ENCODE measurements around the gene FXYD3.
"Not testable (repeated sequence)": the region's sequence is repeated elsewhere in the genome, so short reads cannot be mapped to it uniquely, and the experiment has no call there.

Gene FXYD3

DNA sequence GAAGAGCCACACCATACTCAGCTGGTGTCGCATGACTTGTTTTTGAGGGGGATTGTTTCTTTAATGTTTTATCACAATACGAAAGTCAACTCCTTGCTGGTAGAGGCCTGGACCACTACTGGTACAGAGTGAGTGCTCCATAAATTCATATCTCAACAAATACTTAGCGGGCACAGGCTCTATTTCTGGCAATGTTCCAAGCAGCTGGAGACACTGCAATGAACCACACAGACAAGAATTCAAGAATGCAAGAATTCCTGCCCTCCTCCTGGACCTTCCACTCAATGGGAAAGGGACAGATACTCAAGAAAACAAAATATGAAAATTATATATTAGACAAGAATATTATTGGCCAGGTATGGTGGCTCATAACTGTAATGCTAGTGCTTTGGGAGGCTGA is 33.8 kb downstream of the FXYD3 start:
- no peak overlapping the region for H3K27ac ChIP-seq
- no peak for TF ChIP-seq ZFX (IDR thresholded peaks at IDR 0.05; ENCODE audit: borderline replicate concordance)
- TF ChIP-seq, protein P1, sequence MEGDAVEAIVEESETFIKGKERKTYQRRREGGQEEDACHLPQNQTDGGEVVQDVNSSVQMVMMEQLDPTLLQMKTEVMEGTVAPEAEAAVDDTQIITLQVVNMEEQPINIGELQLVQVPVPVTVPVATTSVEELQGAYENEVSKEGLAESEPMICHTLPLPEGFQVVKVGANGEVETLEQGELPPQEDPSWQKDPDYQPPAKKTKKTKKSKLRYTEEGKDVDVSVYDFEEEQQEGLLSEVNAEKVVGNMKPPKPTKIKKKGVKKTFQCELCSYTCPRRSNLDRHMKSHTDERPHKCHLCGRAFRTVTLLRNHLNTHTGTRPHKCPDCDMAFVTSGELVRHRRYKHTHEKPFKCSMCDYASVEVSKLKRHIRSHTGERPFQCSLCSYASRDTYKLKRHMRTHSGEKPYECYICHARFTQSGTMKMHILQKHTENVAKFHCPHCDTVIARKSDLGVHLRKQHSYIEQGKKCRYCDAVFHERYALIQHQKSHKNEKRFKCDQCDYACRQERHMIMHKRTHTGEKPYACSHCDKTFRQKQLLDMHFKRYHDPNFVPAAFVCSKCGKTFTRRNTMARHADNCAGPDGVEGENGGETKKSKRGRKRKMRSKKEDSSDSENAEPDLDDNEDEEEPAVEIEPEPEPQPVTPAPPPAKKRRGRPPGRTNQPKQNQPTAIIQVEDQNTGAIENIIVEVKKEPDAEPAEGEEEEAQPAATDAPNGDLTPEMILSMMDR (IDR thresholded peaks at IDR 0.05) = no peak

DNA sequence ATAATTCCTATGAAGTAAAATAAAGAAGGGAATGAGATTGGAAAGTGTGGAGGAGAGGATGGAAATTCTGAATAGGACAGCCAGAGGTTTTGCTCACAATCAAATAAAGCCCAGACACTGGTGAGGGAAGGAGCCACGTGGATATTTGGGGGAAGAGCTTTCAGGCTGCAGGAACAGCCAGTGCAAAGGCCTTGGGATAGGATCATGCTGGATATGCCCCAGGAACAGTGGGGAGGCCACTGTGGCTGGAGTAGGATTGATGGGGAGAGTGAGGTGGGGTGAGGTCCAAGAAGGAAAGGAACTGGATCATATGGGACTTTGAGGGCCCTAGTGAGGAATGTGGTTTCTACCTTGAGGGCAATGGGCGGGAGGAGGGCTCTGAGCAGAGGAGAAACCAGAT is 34.8 kb downstream of the FXYD3 start:
- no peak overlapping the region for H3K27ac ChIP-seq
- TF ChIP-seq ZFX (IDR thresholded peaks at IDR 0.05; ENCODE audit: borderline replicate concordance) = no peak
- TF ChIP-seq, protein P1 (IDR thresholded peaks at IDR 0.05) = no peak

DNA sequence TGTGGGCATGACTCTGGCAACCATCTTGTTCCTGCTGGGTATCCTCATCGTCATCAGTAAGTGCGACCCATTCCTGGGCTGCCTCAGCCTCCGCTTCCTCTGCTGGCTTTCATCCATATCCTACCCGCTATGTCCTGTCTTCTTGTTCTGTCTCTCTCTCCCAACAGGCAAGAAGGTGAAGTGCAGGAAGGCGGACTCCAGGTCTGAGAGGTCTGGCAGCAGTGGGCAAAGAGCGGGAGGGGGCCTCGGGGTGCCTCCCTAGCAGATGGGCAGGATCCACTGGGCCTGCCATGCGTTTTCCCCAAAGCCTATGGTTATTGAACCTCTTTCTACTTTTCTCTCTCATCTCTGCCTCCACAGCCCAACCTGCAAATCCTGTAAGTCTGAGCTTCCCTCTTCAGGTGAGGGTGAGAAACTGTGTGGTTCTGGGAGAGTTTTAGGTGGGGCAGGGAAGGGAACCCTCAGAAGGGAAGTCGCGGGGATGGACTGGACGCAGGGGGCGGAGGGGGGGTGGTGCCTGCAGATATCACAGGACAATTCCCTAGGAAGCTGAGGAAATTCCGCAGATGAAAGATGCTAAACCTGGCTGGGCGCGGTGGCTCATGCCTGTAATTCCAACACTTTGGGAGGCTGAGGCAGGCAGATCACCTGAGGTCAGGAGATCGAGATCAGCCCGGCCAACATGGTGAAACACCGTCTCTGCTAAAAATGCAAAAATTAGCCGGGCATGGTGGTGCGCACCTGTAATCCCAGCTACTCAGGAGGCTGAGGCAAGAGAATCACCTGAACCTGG is 35.8 kb downstream of the FXYD3 start:
- TF ChIP-seq ZFX (IDR thresholded peaks at IDR 0.05; ENCODE audit: borderline replicate concordance) = no peak
- TF ChIP-seq, protein P1 (IDR thresholded peaks at IDR 0.05) = no peak
- no peak overlapping the region for H3K27ac ChIP-seq

DNA sequence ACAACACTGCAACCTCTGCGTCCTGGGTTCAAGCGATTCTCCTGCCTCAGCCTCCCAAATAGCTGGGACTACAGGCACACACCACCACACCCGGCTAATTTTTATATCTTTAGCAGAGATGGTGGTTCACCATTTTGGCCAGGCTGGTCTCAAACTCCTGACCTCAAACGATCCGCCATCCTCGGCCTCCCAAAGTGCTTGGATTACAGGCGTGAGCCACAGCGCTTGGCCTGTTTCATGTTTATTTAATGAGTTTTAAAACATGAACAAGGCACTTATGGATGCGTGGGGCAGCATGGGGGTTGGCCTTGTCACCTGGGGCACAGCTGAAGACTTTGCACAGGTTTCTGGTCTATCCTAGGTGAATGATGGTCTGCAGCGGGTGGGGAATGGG is 37.5 kb downstream of the FXYD3 start:
- not testable (repeated sequence) for H3K27ac ChIP-seq

DNA sequence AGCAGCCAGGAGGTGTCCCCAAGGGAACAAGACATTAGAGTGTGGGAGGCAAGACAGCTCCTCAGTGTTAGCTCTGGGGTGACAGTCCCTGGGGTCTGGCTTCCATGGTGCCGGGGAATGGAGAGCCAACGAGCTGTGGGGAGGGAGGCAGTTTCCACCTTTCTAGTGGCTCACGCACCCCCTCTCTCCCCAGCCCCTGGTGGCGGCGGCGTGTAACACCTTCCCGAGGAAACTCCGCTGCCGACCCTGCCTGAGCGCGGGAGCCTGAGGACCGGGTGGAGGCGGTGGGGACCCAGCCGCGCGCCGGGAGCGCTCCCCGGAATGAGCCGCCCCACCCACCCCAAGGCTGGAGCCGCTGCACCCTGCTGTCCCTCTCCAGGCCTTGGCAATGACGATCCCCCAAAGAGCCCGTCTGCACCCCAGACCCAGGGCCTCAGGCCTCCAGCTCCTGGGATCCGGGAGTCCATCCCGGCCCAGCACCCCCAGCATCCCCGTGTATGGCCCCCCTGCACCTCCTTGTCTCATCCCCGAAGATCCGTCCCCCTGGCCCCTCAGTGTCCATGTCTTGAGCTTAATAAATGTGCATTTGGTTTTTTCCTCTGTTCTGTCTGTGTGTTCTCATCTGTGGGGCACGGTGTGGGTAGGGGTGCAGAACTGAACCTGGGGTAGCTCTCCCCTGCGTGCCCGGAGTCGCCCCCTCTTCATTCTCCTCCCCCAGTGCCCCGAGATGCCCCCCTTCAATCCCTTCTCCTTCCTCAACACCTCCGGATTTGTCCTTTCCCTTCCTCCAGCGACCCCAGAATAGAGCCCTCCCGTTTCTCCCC is 38.3 kb downstream of the FXYD3 start:
- H3K27ac ChIP-seq = no peak overlapping the region
- TF ChIP-seq ZFX (IDR thresholded peaks at IDR 0.05; ENCODE audit: borderline replicate concordance) = no peak
- TF ChIP-seq, protein P1 (IDR thresholded peaks at IDR 0.05) = no peak; the same call in 1 of the 2 replicates

DNA sequence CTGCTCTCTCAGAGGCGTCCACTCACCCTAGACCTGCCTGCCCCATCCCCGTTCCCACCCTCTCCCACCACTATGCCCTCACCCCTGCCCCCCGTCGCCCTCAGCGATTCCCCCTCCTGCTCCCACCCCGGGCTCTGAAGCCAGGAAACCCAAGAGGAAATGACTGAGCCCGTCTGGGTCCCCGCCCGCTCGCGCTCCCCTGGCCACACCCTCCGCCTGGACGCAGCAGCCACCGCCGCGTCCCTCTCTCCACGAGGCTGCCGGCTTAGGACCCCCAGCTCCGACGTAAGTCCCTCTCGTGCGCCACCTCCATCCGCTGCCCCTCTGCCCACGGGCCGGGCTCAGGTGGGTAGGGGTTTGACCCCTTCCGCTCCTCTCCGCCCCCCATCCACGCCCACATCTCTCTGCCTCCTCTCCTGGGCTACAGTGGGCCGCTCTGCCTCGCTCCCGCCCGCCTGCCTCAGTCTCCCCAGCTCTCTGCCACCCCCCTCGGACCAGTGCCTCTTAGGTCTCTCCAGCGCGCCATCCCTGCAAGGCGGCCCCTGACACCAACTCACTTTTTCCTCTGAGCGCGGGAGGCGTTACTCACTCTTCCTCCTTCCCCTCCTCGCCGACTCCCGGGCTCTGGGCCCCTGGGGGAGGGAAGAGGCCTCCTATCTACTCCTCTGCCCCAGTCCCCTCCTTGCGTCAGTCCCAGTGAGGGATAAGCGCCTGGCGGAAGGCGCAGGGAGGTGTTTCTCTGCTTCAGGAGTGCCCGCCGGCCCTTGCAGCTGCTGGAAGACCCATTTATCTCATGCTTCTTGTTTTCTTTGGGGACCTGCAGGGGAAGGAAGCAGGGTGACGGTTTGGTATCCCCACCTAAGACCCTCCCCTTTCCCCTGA is 39.1 kb downstream of the FXYD3 start, which contains the start of gene FXYD5:
FXYD5 (plus strand) TSS at position 211 of the 882 bp plus-strand sequence. CDS start 816 bp downstream, outside the sequence.
- no peak within 1 kb of the TSS for H3K27ac ChIP-seq
- TF ChIP-seq, protein P1 (IDR thresholded peaks at IDR 0.05) = no peak
- no peak for TF ChIP-seq ZFX (IDR thresholded peaks at IDR 0.05; ENCODE audit: borderline replicate concordance)

DNA sequence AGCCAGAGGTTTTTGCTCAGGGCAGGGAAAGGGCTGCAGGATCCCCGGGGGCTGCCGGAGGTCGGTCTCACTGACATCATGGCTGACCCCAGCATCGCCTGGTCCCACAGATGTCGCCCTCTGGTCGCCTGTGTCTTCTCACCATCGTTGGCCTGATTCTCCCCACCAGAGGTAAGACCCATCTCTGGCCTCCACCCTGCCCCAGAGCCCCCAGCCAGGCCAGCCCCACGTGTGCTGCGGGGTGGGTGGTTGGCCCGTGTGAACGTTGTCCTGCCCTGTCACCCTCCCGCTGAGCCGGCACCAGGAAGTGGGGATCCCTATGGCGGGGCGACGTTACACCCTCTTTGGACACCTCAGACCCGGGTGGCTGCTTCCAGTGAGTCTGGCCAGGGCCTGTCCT is 39.8 kb downstream of the FXYD3 start:
- no peak overlapping the region for H3K27ac ChIP-seq
- no peak for TF ChIP-seq ZFX (IDR thresholded peaks at IDR 0.05; ENCODE audit: borderline replicate concordance)
- TF ChIP-seq, protein P1 (IDR thresholded peaks at IDR 0.05) = no peak
